H9 (cell line): ENCODE measurements around the gene PTPRN2. TPM values are rescaled to one million over a fixed set of nuclear protein-coding genes. Genes with fewer than 3 reads are reported as not detected.

Source experiments
- DNase-seq: peaks from one replicate; pipeline ENCODE4 v3.0.0-alpha.2; 2017
- H2AFZ ChIP-seq: one replicate; pipeline ENCODE4 v1.6.1; 2013; ENCODE audit warnings: mild to moderate bottlenecking, low read length, control low read depth, moderate library complexity
- H2AK5ac ChIP-seq: 2 replicates; pipeline ENCODE4 v1.6.1; 2013; ENCODE audit warnings: low read length, control low read depth, mixed read lengths; ENCODE audit not compliant: insufficient read length
- H2BK120ac ChIP-seq: one replicate; pipeline ENCODE4 v1.6.1; 2013; ENCODE audit warnings: low read depth, mild to moderate bottlenecking, low read length, control low read depth, inconsistent platforms; ENCODE audit not compliant: poor library complexity, severe bottlenecking
- H2BK12ac ChIP-seq: 2 replicates; pipeline ENCODE4 v1.6.1; 2013; ENCODE audit warnings: low read length, control low read depth, mixed read lengths, low read depth; ENCODE audit not compliant: insufficient read length
- H2BK15ac ChIP-seq: 2 replicates; pipeline ENCODE4 v1.6.1; 2013; ENCODE audit warnings: low read depth, low read length, control low read depth
- H2BK20ac ChIP-seq: one replicate; pipeline ENCODE4 v1.6.1; 2013; ENCODE audit warnings: low read depth, mild to moderate bottlenecking, low read length, control low read depth, inconsistent platforms; ENCODE audit not compliant: poor library complexity, severe bottlenecking
- H2BK5ac ChIP-seq: 2 replicates; pipeline ENCODE4 v1.6.1; 2013; ENCODE audit warnings: low read length, control low read depth, mixed read lengths; ENCODE audit not compliant: insufficient read length
- H3K14ac ChIP-seq: 2 replicates; pipeline ENCODE4 v1.6.1; 2013; ENCODE audit warnings: low read length, control low read depth; ENCODE audit not compliant: insufficient read depth
- H3K18ac ChIP-seq: 2 replicates; pipeline ENCODE4 v1.6.1; 2013; ENCODE audit warnings: low read depth, mild to moderate bottlenecking, mixed read lengths, low read length, control low read depth; ENCODE audit not compliant: insufficient read length
- H3K23ac ChIP-seq: 2 replicates; pipeline ENCODE4 v1.6.1; 2013; ENCODE audit warnings: low read length, control low read depth, mixed read lengths, low read depth; ENCODE audit not compliant: insufficient read length
- H3K23me2 ChIP-seq: 2 replicates; pipeline ENCODE4 v1.6.1; 2013; ENCODE audit warnings: low read depth, mild to moderate bottlenecking, mixed read lengths, low read length, control low read depth; ENCODE audit not compliant: insufficient read length, poor library complexity, severe bottlenecking
- H3K27ac ChIP-seq: 2 replicates; pipeline ENCODE4 v1.5.1; 2013; ENCODE audit warnings: low read length, control low read depth, mixed read lengths, low read depth; ENCODE audit not compliant: insufficient read length
- H3K27me3 ChIP-seq: 2 replicates; pipeline ENCODE4 v1.6.1; 2013; ENCODE audit warnings: low read length, control low read depth, inconsistent platforms; ENCODE audit not compliant: insufficient read depth
- H3K4ac ChIP-seq: 2 replicates; pipeline ENCODE4 v1.6.1; 2013; ENCODE audit warnings: low read depth, mild to moderate bottlenecking, control low read depth, inconsistent platforms, low read length, moderate library complexity
- H3K4me1 ChIP-seq: 2 replicates; pipeline ENCODE4 v1.6.1; 2013; ENCODE audit warnings: low read length, control low read depth, inconsistent platforms; ENCODE audit not compliant: insufficient read depth
- H3K4me2 ChIP-seq: 2 replicates; pipeline ENCODE4 v1.6.1; 2013; ENCODE audit warnings: low read length, control low read depth, mixed read lengths; ENCODE audit not compliant: insufficient read length, insufficient read depth
- H3K56ac ChIP-seq: 2 replicates; pipeline ENCODE4 v1.6.1; 2013; ENCODE audit warnings: low read depth, mild to moderate bottlenecking, mixed read lengths, low read length, control low read depth; ENCODE audit not compliant: insufficient read length
- H3K79me1 ChIP-seq: 2 replicates; pipeline ENCODE4 v1.6.1; 2013; ENCODE audit warnings: low read depth, mild to moderate bottlenecking, moderate library complexity, low read length, control low read depth, inconsistent platforms; ENCODE audit not compliant: insufficient read depth, poor library complexity, severe bottlenecking
- H3K79me2 ChIP-seq: 2 replicates; pipeline ENCODE4 v1.6.1; 2013; ENCODE audit warnings: low read length, control low read depth, inconsistent platforms; ENCODE audit not compliant: insufficient read depth
- H3K9ac ChIP-seq: 2 replicates; pipeline ENCODE4 v1.6.1; 2013; ENCODE audit warnings: low read length, control low read depth, mixed read lengths; ENCODE audit not compliant: insufficient read length; ENCODE audit errors: extremely low read depth
- H3K9me3 ChIP-seq: one replicate; pipeline ENCODE4 v1.6.1; 2013; ENCODE audit warnings: low read depth, low read length, inconsistent platforms; ENCODE audit not compliant: control insufficient read depth
- H3T11ph ChIP-seq: one replicate; pipeline ENCODE4 v1.6.1; 2013; ENCODE audit warnings: mild to moderate bottlenecking, low read length, control low read depth, inconsistent platforms
- H4K20me1 ChIP-seq: one replicate; pipeline ENCODE4 v1.6.1; 2013; ENCODE audit not compliant: control insufficient read depth, insufficient read length, insufficient read depth
- H4K5ac ChIP-seq: 2 replicates; pipeline ENCODE4 v1.6.1; 2013; ENCODE audit warnings: low read depth, mild to moderate bottlenecking, mixed read lengths, low read length, control low read depth; ENCODE audit not compliant: insufficient read length
- H4K8ac ChIP-seq: replicated peaks from 2 replicates; pipeline ENCODE4 v1.6.1; 2013; ENCODE audit warnings: low read length, control low read depth, mixed read lengths, low read depth; ENCODE audit not compliant: insufficient read length
- H4K91ac ChIP-seq: 2 replicates; pipeline ENCODE4 v1.6.1; 2013; ENCODE audit warnings: low read depth, mild to moderate bottlenecking, moderate library complexity, mixed read lengths, low read length, control low read depth; ENCODE audit not compliant: insufficient read length
- H3K27ac Mint-ChIP-seq, 3 experiments: 2 replicates in 2 of 3; 3 replicates in 1 of 3; pipeline ENCODE4 v1.8.0; 2020 to 2021; ENCODE audit warnings: mixed read lengths in 3 of 3, mild to moderate bottlenecking in 1 of 3, moderate library complexity in 1 of 3
- H3K27me3 Mint-ChIP-seq: 2 replicates; pipeline ENCODE4 v1.8.0; 2021; ENCODE audit warnings: low read depth, mild to moderate bottlenecking, moderate library complexity, mixed read lengths
- H3K36me3 Mint-ChIP-seq, 3 experiments: 2 replicates in 2 of 3; 3 replicates in 1 of 3; pipeline ENCODE4 v1.8.0; 2020 to 2021; ENCODE audit warnings: low read depth in 3 of 3, mixed read lengths in 3 of 3; ENCODE audit not compliant: insufficient read depth in 1 of 3
- H3K4me1 Mint-ChIP-seq, 2 experiments: 2 replicates each; pipeline ENCODE4 v1.8.0; 2020; ENCODE audit warnings: mixed read lengths in 2 of 2
- H3K4me3 Mint-ChIP-seq, 2 experiments: 2 replicates in 1 of 2; 3 replicates in 1 of 2; pipeline ENCODE4 v1.8.0; 2020 to 2021; ENCODE audit warnings: mild to moderate bottlenecking in 2 of 2, mixed read lengths in 2 of 2, moderate library complexity in 1 of 2
- H3K9me3 Mint-ChIP-seq, 2 experiments: 2 replicates in 1 of 2; 3 replicates in 1 of 2; pipeline ENCODE4 v1.8.0; 2020; ENCODE audit warnings: mild to moderate bottlenecking in 2 of 2, mixed read lengths in 2 of 2, moderate library complexity in 1 of 2
- CTCF ChIP-seq: fragments of 200-600 bp; sonication (generic); conservative IDR thresholded peaks from 3 replicates; pipeline ENCODE4 v1.8.0; 2021; ENCODE audit warnings: antibody characterized with exemption, mild to moderate bottlenecking
- WGBS: extraction: QIAGEN DNeasy Blood & Tissue Kit; methylation state at CpG from one replicate; pipeline ENCODE4 v1.1.7; 2013; ENCODE audit warnings: missing lambda C conversion rate, low lambda C conversion rate, mixed read lengths; ENCODE audit not compliant: insufficient read length; ENCODE audit errors: extremely low coverage; 5-methylcytosine and 5-hydroxymethylcytosine counted together
- total RNA-seq: library from RNA; stranded (reverse); gene quantifications from 2 replicates; pipeline ENCODE4 v1.2.1, GENCODE V29; 2021

PTPRN2 gene
- total RNA-seq, 1 experiment from 2014 or later, result 5.2 TPM

- Histone ChIP-seq H4K91ac (no peak overlapping the region), H2BK12ac (no peak overlapping the region), H3K9ac (no peak overlapping the region), H2BK20ac (no peak overlapping the region), H2AK5ac (no peak overlapping the region), H2BK15ac (no peak overlapping the region), H3T11ph (no peak overlapping the region), H4K8ac (no peak overlapping the region), H3K56ac (no peak overlapping the region), H2BK120ac (no peak overlapping the region), H3K27ac (no peak overlapping the region), H2BK5ac (no peak overlapping the region), H3K9me3 (no peaks in the 10 kb centered on the region), H4K5ac (no peak overlapping the region), H3K4ac (no peak overlapping the region), H3K4me2 (no peak overlapping the region), H3K4me1 (no peaks in the 10 kb centered on the region), H3K79me2 (no peaks in the 10 kb centered on the region), H3K23me2 (no peaks in the 10 kb centered on the region), H3K18ac (no peak overlapping the region), H3K14ac (no peak overlapping the region), H3K27me3 (no peaks in the 10 kb centered on the region), H2AFZ (no peak overlapping the region), H3K79me1 (no peaks in the 10 kb centered on the region), H4K20me1 (no peaks in the 10 kb centered on the region), H3K23ac (no peak overlapping the region)
- Mint-ChIP-seq H3K9me3 (peaks cover 13 to 16% of the 10 kb centered on the region in 2 experiments), H3K36me3 (peaks cover 2 to 29% (median 10%) of the 10 kb centered on the region in 3 experiments), H3K4me1 (peaks cover 11 to 15% of the 10 kb centered on the region in 2 experiments), H3K27me3 (peaks cover 23% of the 10 kb centered on the region), H3K27ac (no peak overlapping the region), H3K4me3 (no peak overlapping the region)
- no peak for TF ChIP-seq CTCF
- DNase-seq, result no peak
- WGBS, result no CpG with 5 or more reads among the region's 12 CpGs
These were observed 81.0 kb downstream of the PTPRN2 start for GRCh38 chr7:158506626-158507025.
